Subcutaneous adipose tissue (tissue), 4 donors: ENCODE results near the gene IGSF9. TPM values are rescaled to one million over a fixed set of nuclear protein-coding genes. Genes with fewer than 3 reads are reported as not detected.

Experiments
- total RNA-seq, 4 donors: library from RNA; depleted of rRNA; stranded (reverse); fragments of >200 nt; gene quantifications; one replicate each; pipeline ENCODE4 v1.1.0, GENCODE V29; 2016
- TF ChIP-seq, protein P1 (sequence below): fragments of 450-650 bp; IDR thresholded peaks from one replicate; pipeline ENCODE4 v1.5.1; 2016; ENCODE audit warnings: low read depth, mild to moderate bottlenecking, control low read depth, antibody characterized with exemption, moderate library complexity

IGSF9 gene
- total RNA-seq, 4 donors from 2014 or later, result 0.17 to 0.33 TPM; not detected in 2

DNA sequence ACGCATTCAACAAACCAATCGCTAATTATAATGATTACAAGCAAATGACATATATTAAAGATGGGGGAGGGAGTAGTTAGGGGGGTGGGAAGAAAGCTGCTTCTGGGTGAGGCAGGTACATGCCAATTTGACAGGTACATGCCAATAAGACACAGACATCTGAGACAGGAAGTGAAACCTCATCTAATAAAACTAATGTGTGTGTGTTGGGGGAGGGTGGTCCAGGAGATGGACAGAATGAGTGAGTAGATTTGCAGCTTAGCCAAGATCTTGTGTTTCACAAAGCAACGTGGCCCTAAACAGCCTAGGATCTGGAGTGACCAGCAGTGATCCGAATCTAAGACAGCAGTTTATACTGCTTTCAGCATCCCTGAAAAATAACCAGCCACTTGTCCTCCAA, 56.2 kb downstream of the IGSF9 start:
- TF ChIP-seq, protein P1, sequence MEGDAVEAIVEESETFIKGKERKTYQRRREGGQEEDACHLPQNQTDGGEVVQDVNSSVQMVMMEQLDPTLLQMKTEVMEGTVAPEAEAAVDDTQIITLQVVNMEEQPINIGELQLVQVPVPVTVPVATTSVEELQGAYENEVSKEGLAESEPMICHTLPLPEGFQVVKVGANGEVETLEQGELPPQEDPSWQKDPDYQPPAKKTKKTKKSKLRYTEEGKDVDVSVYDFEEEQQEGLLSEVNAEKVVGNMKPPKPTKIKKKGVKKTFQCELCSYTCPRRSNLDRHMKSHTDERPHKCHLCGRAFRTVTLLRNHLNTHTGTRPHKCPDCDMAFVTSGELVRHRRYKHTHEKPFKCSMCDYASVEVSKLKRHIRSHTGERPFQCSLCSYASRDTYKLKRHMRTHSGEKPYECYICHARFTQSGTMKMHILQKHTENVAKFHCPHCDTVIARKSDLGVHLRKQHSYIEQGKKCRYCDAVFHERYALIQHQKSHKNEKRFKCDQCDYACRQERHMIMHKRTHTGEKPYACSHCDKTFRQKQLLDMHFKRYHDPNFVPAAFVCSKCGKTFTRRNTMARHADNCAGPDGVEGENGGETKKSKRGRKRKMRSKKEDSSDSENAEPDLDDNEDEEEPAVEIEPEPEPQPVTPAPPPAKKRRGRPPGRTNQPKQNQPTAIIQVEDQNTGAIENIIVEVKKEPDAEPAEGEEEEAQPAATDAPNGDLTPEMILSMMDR, result no peak

DNA sequence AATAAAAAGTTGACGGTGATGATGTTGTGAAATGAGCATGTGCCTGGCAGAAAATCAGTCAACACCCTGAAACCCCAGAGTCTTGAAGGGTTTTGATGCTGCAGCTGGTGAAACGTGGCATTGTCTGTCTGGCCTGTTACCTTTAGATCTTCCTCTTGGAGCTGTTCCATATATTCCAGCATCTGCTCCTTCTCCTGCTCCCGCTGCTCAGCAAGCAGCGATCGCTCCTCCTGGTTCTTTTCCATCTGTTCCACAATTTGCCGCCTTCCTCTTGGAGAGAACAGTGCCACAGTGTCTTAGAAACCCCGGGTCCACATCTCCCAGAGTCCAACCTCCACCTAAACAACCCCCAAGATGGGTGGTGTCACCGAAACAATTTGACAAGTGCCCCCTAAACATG, 61.1 kb downstream of the IGSF9 start:
- TF ChIP-seq, protein P1, result no peak

DNA sequence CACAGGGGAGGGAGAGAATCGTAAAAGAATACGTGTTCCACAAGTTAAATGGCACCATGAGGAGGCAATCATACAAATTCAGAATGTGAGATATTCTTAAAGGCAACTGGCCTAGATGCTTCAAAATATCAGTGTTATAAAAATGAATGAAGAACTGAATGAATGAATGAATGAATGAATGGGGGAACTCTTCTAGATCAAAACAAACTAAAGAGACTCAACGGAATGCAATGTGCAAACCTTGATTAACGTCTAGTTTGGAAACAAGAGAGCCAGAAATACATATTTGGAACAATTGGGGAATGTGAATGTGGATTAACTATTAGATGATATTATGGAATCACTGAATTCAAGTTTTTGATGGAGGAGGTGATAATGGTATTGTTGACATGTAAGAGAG, 62.3 kb downstream of the IGSF9 start:
- TF ChIP-seq, protein P1, result no peak

DNA sequence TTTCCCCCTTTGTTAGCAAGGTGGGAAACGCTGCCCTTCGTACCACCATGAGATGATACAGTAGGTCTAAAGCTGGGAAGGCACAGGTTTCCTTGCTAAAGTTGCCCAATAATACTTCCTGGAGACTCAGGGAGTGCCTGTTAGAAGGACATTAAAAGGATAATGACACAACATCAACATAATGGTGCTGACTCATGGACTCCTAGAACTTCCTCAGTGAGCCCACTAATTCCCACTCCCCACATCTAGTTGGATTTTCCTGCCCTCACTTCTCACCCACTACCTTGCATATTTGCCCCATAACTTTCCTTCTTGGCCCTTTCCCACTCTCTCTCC, 62.9 kb downstream of the IGSF9 start:
- TF ChIP-seq, protein P1, result no peak

DNA sequence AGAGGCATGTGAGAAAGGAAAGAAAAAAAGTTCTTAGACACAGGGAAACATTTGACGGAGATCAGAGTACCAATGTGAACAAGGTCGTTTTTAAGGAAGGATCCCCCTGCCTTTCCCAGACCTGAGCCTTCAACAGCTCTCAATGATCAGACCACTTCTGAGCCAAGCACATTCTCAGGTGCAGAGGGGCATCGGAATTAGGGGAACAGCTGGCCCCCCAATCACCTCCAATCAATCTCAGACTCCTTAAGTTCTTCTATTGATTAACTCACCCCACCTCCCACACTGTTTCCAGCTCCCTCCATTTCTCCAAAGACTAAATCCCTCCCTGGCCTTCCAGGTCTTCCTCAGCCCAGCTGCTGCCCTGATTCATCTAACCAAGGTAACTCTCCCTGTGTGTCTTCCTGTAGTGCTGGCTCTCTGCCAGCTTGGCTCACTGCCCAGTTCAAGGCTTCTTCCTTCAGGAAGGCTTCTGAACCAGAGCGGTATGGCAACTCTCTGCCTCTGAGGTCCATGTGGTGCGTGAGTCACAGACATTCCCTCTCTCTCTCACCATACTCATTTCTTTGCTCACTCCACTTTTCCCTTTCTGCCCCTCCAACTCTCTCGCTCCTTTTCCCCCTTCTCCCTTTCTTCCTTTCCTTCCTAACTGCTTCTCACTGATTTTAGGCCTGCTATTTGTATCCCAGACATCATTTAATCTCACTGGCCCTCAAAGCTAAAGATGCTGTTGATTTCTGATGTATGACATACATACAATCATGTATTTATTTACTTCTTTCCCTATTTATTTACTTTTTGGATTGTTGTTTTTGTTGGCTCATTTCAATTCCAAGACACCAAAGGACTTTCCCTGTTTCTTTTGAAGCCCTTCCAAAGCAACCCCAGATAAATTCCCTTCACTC, 63.5 kb downstream of the IGSF9 start:
- TF ChIP-seq, protein P1, result no peak

DNA sequence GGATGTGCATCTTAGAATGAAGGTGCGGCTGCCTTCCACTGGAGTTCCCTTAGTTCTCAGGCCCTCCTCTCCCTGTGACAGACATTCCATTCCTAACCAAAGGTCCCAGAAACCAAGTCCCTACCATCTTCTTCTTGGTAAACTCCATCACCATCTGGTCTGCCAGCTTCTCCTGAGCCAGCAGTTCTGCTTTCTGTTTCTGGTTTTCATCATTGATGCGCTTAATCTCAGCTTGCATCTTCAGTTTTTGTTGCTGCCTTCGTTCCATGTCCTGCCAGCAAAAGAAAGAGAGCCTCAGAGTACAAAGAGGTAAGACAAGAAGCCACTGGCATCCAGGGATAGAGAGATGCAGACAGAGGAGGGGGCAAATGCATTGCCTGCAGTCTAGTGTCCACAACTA, 65.0 kb downstream of the IGSF9 start:
- TF ChIP-seq, protein P1, result no peak

DNA sequence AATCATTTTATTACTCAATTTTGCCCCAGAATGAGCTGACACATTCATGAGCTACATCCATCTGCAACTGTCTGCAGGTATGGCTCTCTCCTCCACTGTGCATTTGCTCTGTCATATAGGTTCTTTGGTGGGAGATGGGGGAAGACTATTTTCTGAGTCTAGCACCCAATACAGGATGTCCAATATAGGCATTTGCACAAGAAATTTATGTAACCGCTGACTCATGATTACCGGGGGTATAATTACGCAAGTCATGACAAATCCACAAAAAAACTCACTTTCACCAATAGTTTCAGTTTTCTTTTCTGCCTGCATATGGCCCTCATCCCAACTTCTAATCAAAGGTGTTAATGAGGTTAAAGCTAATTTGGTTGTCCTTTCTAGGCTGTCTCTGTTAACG, 65.4 kb downstream of the IGSF9 start:
- TF ChIP-seq, protein P1, result no peak
